Heart left ventricle (tissue), 13 donors: ENCODE measurements around the gene HSD11B2.

Source experiments
- CTCF ChIP-seq, 12 donors: fragments of 200-600 bp; sonication (generic) in 4 of 12; IDR thresholded peaks; one replicate each; pipeline versions ENCODE4 v1.5.0 to v1.8.0; 2018 to 2022; ENCODE audit warnings: antibody characterized with exemption in 12 of 12, mild to moderate bottlenecking in 5 of 12
- POLR2A ChIP-seq, 2 donors: fragments of 450-650 bp; IDR thresholded peaks; one replicate each; pipeline ENCODE4 v1.6.1; 2017; ENCODE audit warnings: antibody characterized with exemption in 2 of 2, mild to moderate bottlenecking in 2 of 2, moderate library complexity in 2 of 2
- donor health status: ischemic (EF 13 %, LVEDD 7.1; RV severe dilation, severe dysfunction).
- donor health status: DM: no; HTN: yes; CAD: no.
- donor health status: DM: no; HTN: no; CAD: no.
- donor health status: ischemic (EF 25% LVEDD 6.9; RV normal size, moderate dysfunction).
- donor health status: ischemic (EF 25% LVEDD 5.7; RV mildly dilated, moderate dysfunction).
- donor health status: ischemic (EF 35%, LVEDD 5.7; RV mildly dilated, moderate dysfunction).
- donor health status: nonischemic (EF 11% LVEDD 7.7; RV severe dilation, severe dysfunction).
- donor health status: DM: yes; HTN: yes; CAD: no.
- donor health status: PGD.
- donor health status: ischemic (EF 29% LVEDD 5.4; RV normal size, mild dysfunction).
- donor health status: nonischemic (EF 23%, LVEDD 6.1; RV moderate dilation, normal function).

GRCh38 chr16:67421030-67421429, 9.9 kb upstream of the HSD11B2 start:
- TF ChIP-seq CTCF (IDR thresholded peaks at IDR 0.05): no peak
- TF ChIP-seq POLR2A (IDR thresholded peaks at IDR 0.05): no peak
